ENCODE measurements around the gene MYO5A.
"Not testable (repeated sequence)": the region's sequence is repeated elsewhere in the genome, so short reads cannot be mapped to it uniquely, and the experiment has no call there.

The MYO5A gene

DNA sequence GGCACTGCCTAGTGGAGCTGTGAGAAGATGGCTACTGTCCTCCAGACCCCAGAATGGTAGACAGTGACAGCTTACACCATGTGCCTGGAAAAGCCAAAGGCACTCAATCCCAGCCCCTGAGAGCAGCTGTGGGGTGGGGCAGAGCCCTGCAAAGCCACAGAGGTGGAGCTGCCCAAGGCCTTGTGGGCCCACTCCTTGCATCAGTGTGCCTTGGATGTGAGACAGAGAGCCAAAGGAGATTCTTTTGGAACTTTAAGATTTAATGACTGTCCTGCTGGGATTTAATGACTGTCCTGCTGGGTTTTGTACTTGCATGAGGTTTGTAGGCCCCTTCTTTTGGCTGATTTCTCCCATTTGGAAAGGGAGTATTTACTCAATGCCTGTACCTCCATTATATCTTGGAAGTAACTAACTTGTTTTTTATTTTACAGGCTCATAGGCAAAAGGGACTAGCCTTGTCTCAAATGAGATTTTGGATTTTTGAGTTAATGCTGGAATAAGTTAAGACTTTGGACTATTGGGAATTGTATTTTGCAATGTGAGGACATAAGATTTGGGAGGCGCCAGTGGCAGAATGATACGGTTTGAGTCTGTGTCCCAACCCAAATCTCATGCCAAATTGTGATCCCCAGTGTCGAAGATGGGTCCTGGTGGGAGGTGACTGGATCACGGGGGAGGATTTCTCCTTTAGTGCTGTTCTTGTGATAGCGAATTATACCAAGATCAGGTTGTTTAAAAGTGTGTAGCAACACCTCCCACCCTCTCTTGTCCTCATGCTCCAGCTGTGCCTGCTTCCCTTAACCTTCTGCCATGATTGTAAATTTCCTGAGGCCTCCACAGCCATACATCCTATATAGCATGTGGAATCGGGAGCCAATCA, 80.4 kb downstream of the MYO5A start:
- no peak overlapping the region for H3K27ac ChIP-seq (ENCODE audit: low read depth, low read length)
- H3F3A ChIP-seq (ENCODE audit: insufficient read depth): no peaks in the 10 kb centered on the region
- H3K36me3 ChIP-seq (ENCODE audit: low read length): no peaks in the 10 kb centered on the region
- no peaks in the 10 kb centered on the region for H3K9me2 ChIP-seq (replicated peaks; ENCODE audit: insufficient read depth, low read length)
- peaks cover 5% of the 10 kb centered on the region; the same call in 1 of the 2 replicates for H3K79me2 ChIP-seq (ENCODE audit: insufficient read depth, low read length)
- H3K4me2 ChIP-seq (ENCODE audit: low read depth, low read length, poor library complexity, severe bottlenecking): no peak overlapping the region
- H3K4me3 ChIP-seq (ENCODE audit: insufficient read depth, low read length, poor library complexity, severe bottlenecking): no peak overlapping the region
- no peaks in the 10 kb centered on the region for H4K20me1 ChIP-seq (ENCODE audit: low read depth, low read length)
- no peaks in the 10 kb centered on the region for H3K9me3 ChIP-seq (ENCODE audit: insufficient read depth, low read length)
- no peak overlapping the region for H2AFZ ChIP-seq (ENCODE audit: low read depth, low read length, severe bottlenecking)
- H3K27me3 ChIP-seq (ENCODE audit: low read length): no peaks in the 10 kb centered on the region
- no peak for TF ChIP-seq EZH2phosphoT487 (conservative IDR thresholded peaks at IDR 0.05; ENCODE audit: low read length)
- TF ChIP-seq, protein P1, sequence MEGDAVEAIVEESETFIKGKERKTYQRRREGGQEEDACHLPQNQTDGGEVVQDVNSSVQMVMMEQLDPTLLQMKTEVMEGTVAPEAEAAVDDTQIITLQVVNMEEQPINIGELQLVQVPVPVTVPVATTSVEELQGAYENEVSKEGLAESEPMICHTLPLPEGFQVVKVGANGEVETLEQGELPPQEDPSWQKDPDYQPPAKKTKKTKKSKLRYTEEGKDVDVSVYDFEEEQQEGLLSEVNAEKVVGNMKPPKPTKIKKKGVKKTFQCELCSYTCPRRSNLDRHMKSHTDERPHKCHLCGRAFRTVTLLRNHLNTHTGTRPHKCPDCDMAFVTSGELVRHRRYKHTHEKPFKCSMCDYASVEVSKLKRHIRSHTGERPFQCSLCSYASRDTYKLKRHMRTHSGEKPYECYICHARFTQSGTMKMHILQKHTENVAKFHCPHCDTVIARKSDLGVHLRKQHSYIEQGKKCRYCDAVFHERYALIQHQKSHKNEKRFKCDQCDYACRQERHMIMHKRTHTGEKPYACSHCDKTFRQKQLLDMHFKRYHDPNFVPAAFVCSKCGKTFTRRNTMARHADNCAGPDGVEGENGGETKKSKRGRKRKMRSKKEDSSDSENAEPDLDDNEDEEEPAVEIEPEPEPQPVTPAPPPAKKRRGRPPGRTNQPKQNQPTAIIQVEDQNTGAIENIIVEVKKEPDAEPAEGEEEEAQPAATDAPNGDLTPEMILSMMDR (IDR thresholded peaks at IDR 0.05; ENCODE audit: insufficient read depth, low read length, poor library complexity, severe bottlenecking): no peak
- no peak overlapping the region for H3K9ac ChIP-seq (ENCODE audit: low read length)

DNA sequence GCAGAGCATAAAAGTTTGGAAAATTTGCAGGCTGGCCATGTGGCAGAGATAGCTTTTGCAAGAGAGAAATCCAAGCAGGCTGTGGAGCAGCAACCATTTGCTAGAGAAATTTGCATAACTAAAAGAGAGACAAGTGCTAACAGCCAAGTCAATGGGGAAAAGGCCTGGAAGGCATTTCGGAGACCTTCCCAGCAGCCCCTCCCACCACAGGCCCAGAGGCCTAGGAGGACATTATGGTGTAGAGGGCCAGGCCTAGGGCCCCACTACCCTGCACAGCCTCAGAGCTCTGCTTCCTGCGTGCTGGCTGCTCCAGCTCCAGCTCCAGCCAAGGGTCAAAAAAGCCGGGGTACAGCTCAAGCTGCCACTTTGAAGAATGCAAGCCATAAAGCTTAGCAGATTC, 82.7 kb downstream of the MYO5A start:
- H3F3A ChIP-seq (ENCODE audit: insufficient read depth): no peaks in the 10 kb centered on the region
- H3K27me3 ChIP-seq (ENCODE audit: low read length): no peaks in the 10 kb centered on the region
- H3K4me2 ChIP-seq (ENCODE audit: low read depth, low read length, poor library complexity, severe bottlenecking): no peak overlapping the region
- H2AFZ ChIP-seq (ENCODE audit: low read depth, low read length, severe bottlenecking): no peak overlapping the region
- no peaks in the 10 kb centered on the region; the same call in 1 of the 2 replicates for H3K79me2 ChIP-seq (ENCODE audit: insufficient read depth, low read length)
- H3K36me3 ChIP-seq (ENCODE audit: low read length): no peaks in the 10 kb centered on the region
- no peaks in the 10 kb centered on the region for H4K20me1 ChIP-seq (ENCODE audit: low read depth, low read length)
- H3K27ac ChIP-seq (ENCODE audit: low read depth, low read length): no peak overlapping the region
- TF ChIP-seq EZH2phosphoT487 (conservative IDR thresholded peaks at IDR 0.05; ENCODE audit: low read length): no peak
- TF ChIP-seq, protein P1 (IDR thresholded peaks at IDR 0.05; ENCODE audit: insufficient read depth, low read length, poor library complexity, severe bottlenecking): no peak
- H3K9ac ChIP-seq (ENCODE audit: low read length): no peak overlapping the region
- no peak overlapping the region for H3K4me3 ChIP-seq (ENCODE audit: insufficient read depth, low read length, poor library complexity, severe bottlenecking)
- H3K9me2 ChIP-seq (replicated peaks; ENCODE audit: insufficient read depth, low read length): no peaks in the 10 kb centered on the region
- H3K9me3 ChIP-seq (ENCODE audit: insufficient read depth, low read length): no peaks in the 10 kb centered on the region

DNA sequence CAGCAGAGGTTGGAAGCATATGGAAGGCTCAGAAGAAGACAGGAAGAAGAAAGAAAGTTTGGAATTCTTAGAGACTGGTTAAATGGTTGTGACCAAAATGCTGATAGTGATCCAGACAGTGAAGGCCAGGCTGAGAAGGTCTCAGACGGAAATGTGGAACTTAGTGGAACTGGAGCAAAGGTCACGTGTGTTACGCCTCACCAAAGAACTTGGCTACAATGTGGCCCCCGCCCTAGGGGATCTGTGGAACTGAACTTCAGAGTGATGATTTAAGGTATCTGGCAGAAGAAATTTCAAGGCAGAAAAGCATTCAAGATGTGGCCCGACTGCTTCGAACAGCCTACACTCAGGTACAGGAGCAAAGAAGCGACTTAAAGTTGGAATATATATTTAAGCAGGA, 83.1 kb downstream of the MYO5A start:
- H3K79me2 ChIP-seq (ENCODE audit: insufficient read depth, low read length): no peaks in the 10 kb centered on the region; the same call in 1 of the 2 replicates
- TF ChIP-seq EZH2phosphoT487 (conservative IDR thresholded peaks at IDR 0.05; ENCODE audit: low read length): no peak
- TF ChIP-seq, protein P1 (IDR thresholded peaks at IDR 0.05; ENCODE audit: insufficient read depth, low read length, poor library complexity, severe bottlenecking): no peak
- H3K9me3 ChIP-seq (ENCODE audit: insufficient read depth, low read length): no peaks in the 10 kb centered on the region
- no peak overlapping the region for H3K4me3 ChIP-seq (ENCODE audit: insufficient read depth, low read length, poor library complexity, severe bottlenecking)
- H2AFZ ChIP-seq (ENCODE audit: low read depth, low read length, severe bottlenecking): no peak overlapping the region
- H3F3A ChIP-seq (ENCODE audit: insufficient read depth): no peaks in the 10 kb centered on the region
- no peak overlapping the region for H3K27ac ChIP-seq (ENCODE audit: low read depth, low read length)
- H3K4me2 ChIP-seq (ENCODE audit: low read depth, low read length, poor library complexity, severe bottlenecking): no peak overlapping the region
- no peaks in the 10 kb centered on the region for H3K27me3 ChIP-seq (ENCODE audit: low read length)
- H3K36me3 ChIP-seq (ENCODE audit: low read length): no peaks in the 10 kb centered on the region
- H3K9me2 ChIP-seq (replicated peaks; ENCODE audit: insufficient read depth, low read length): no peaks in the 10 kb centered on the region
- no peak overlapping the region for H3K9ac ChIP-seq (ENCODE audit: low read length)
- 0 out of 2 replicates have a peak, but pooled peaks cover 2% of the 10 kb centered on the region for H4K20me1 ChIP-seq (ENCODE audit: low read depth, low read length)

DNA sequence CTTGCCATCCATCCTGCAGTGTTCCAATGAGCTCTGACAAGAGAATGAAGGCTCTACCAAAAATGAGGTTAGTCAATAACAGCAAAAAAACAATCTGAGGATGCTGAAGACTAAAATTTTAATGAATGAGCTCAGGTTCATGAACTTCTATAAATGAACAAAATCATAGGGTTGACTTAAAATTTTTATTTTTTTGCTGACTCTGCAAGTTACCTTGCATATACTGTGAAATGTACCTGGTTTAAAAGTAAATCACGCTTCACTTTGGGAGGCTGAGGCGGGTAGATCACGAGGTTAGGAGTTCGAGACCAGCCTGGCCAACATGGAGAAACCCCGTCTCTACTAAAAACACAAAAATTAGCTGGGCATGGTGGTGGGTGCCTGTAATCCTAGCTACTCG, 85.5 kb downstream of the MYO5A start:
- H3K79me2 ChIP-seq (ENCODE audit: insufficient read depth, low read length); H3K4me3 ChIP-seq (ENCODE audit: insufficient read depth, low read length, poor library complexity, severe bottlenecking); H3K9me2 ChIP-seq (replicated peaks; ENCODE audit: insufficient read depth, low read length); H3F3A ChIP-seq (ENCODE audit: insufficient read depth); H3K27me3 ChIP-seq (ENCODE audit: low read length); H3K4me2 ChIP-seq (ENCODE audit: low read depth, low read length, poor library complexity, severe bottlenecking); H4K20me1 ChIP-seq (ENCODE audit: low read depth, low read length); H3K27ac ChIP-seq (ENCODE audit: low read depth, low read length); H3K9ac ChIP-seq (ENCODE audit: low read length); H3K36me3 ChIP-seq (ENCODE audit: low read length); H2AFZ ChIP-seq (ENCODE audit: low read depth, low read length, severe bottlenecking); H3K9me3 ChIP-seq (ENCODE audit: insufficient read depth, low read length): not testable (repeated sequence)

Data from SU-DHL-6 (cell line).